HepG2 (cell line): ENCODE measurements around the gene ADAMTS13. TPM values are rescaled to one million over a fixed set of nuclear protein-coding genes. Genes with fewer than 3 reads are reported as not detected.

Source experiments
- ATF1 ChIP-seq: IDR thresholded peaks from 2 replicates; pipeline ENCODE4 v1.6.1; 2016; ENCODE audit warnings: mild to moderate bottlenecking, control low read depth
- CBFB ChIP-seq: sonication (generic); formaldehyde crosslinking; IDR thresholded peaks from 2 replicates; pipeline ENCODE4 v1.4.0; 2020; ENCODE audit warnings: missing genetic modification reagents
- CREB3 ChIP-seq: sonication (generic); formaldehyde crosslinking; IDR thresholded peaks from 2 replicates; pipeline ENCODE4 v1.5.0; 2020; ENCODE audit warnings: missing genetic modification reagents
- EZH2 ChIP-seq: conservative IDR thresholded peaks from 2 replicates; pipeline ENCODE4 v1.6.1; 2012; ENCODE audit warnings: mild to moderate bottlenecking, low read depth, low read length, moderate library complexity
- HCFC1 ChIP-seq: fragments of 150-350 bp; IDR thresholded peaks from 2 replicates; pipeline ENCODE4 v1.6.1; 2014; ENCODE audit warnings: low read depth, low read length
- HNF4A ChIP-seq: sonication (generic); formaldehyde crosslinking; IDR thresholded peaks from 2 replicates; pipeline ENCODE4 v1.4.0; 2020; ENCODE audit warnings: missing genetic modification reagents
- HNRNPLL ChIP-seq: fragments of 200-400 bp; formaldehyde crosslinking; IDR thresholded peaks from 2 replicates; pipeline ENCODE4 v1.6.1; 2017; ENCODE audit warnings: mild to moderate bottlenecking, low read depth, low read length; ENCODE audit not compliant: poor library complexity, severe bottlenecking
- IRF9 ChIP-seq: sonication (generic); formaldehyde crosslinking; IDR thresholded peaks from 2 replicates; pipeline ENCODE4 v1.8.0; 2022; ENCODE audit warnings: missing genetic modification reagents, mild to moderate bottlenecking, borderline replicate concordance
- KDM2A ChIP-seq: sonication (generic); formaldehyde crosslinking; IDR thresholded peaks from 2 replicates; pipeline ENCODE4 v1.4.0; 2020; ENCODE audit warnings: low read depth, missing genetic modification reagents, borderline replicate concordance
- KLF6 ChIP-seq: IDR thresholded peaks from 2 replicates; pipeline ENCODE4 v1.8.0; 2016; ENCODE audit warnings: missing biosample characterization, missing genetic modification reagents
- NAIF1 ChIP-seq: sonication (generic); formaldehyde crosslinking; IDR thresholded peaks from 2 replicates; pipeline ENCODE4 v1.5.0; 2020; ENCODE audit warnings: mild to moderate bottlenecking, missing genetic modification reagents, borderline replicate concordance
- SOX13 ChIP-seq, 3 experiments: fragments of 450-650 bp in 1 of 3; sonication (generic) in 1 of 3; formaldehyde crosslinking in 1 of 3; IDR thresholded peaks in 2 of 3; conservative IDR thresholded peaks in 1 of 3; 2 replicates each; pipeline versions ENCODE4 v1.5.0 to v1.6.1; 2016 to 2020; ENCODE audit warnings: antibody characterized with exemption in 1 of 3, mild to moderate bottlenecking in 1 of 3, missing compliant biosample characterization in 1 of 3, missing genetic modification reagents in 1 of 3, moderate library complexity in 1 of 3
- ZNF432 ChIP-seq: sonication (generic); formaldehyde crosslinking; IDR thresholded peaks from 2 replicates; pipeline ENCODE4 v1.5.0; 2020; ENCODE audit warnings: missing genetic modification reagents, mild to moderate bottlenecking, borderline replicate concordance
- ZNF501 ChIP-seq: sonication (generic); formaldehyde crosslinking; IDR thresholded peaks from 2 replicates; pipeline ENCODE4 v1.5.1; 2020; ENCODE audit warnings: mild to moderate bottlenecking, moderate library complexity, missing genetic modification reagents
- ZNF512 ChIP-seq: sonication (generic); formaldehyde crosslinking; IDR thresholded peaks from 2 replicates; pipeline ENCODE4 v1.4.0; 2020; ENCODE audit warnings: mild to moderate bottlenecking, missing genetic modification reagents
- ZNF7 ChIP-seq: IDR thresholded peaks from 2 replicates; pipeline ENCODE4 v1.6.1; 2016; ENCODE audit warnings: missing biosample characterization, missing genetic modification reagents
- polyA plus RNA-seq, 8 experiments: library from polyadenylated mRNA; depleted of rRNA in 3 of 8; stranded (reverse) in 7 of 8; unstranded in 1 of 8; fragments of >200 nt; fragmentation: Illumina TruSeq in 4 of 8; extraction: Trizol in 4 of 8; gene quantifications; 2 replicates each; pipeline versions ENCODE4 v1.2.1 to v1.2.3, GENCODE V29; 2011 to 2016; ENCODE audit warnings: low read depth in 4 of 8, missing spikeins in 1 of 8, mixed read lengths in 1 of 8; ENCODE audit not compliant: insufficient read depth in 1 of 8
- total RNA-seq, 5 experiments: library from RNA; depleted of rRNA; stranded (reverse); fragments of >200 nt; fragmentation: Illumina TruSeq; extraction: Trizol; gene quantifications; 2 replicates each; pipeline ENCODE4 v1.2.3, GENCODE V29; 2016; ENCODE audit warnings: low read depth in 1 of 5
- TF ChIP-seq, protein P1 (sequence below), 2 experiments: fragments of 450-650 bp in 1 of 2; sonication (generic) in 1 of 2; formaldehyde crosslinking; IDR thresholded peaks; 2 replicates each; pipeline versions ENCODE4 v1.5.0 to v1.8.0; 2020 to 2022; ENCODE audit warnings: mild to moderate bottlenecking in 1 of 2, missing genetic modification reagents in 1 of 2
- TF ChIP-seq, protein P2 (sequence below): sonication (generic); formaldehyde crosslinking; IDR thresholded peaks from 2 replicates; pipeline ENCODE4 v1.4.0; 2020; ENCODE audit warnings: missing genetic modification reagents
- TF ChIP-seq, protein P3 (sequence below): sonication (generic); formaldehyde crosslinking; conservative IDR thresholded peaks from 2 replicates; pipeline ENCODE4 v1.5.0; 2020; ENCODE audit warnings: missing genetic modification reagents
- TF ChIP-seq, protein P4 (sequence below): sonication (generic); formaldehyde crosslinking; IDR thresholded peaks from 2 replicates; pipeline ENCODE4 v1.5.0; 2020; ENCODE audit warnings: missing genetic modification reagents, mild to moderate bottlenecking, borderline replicate concordance

ADAMTS13 gene
- total and polyA plus RNA-seq, 2 of the 13 experiments (the other 11 are each of a cell fraction or from before 2014, with no cell fraction given) = 0.91 to 4.5 TPM

- TF ChIP-seq HNRNPLL = no peak
- no peak for TF ChIP-seq CBFB (CRISPR knock-in tag)
- no peak for TF ChIP-seq CREB3 (CRISPR knock-in tag)
- no peak for TF ChIP-seq KLF6
- no peak for TF ChIP-seq SOX13 (IDR thresholded peaks at IDR 0.05)
- peak in 1 of 2 experiments; percentile 32; a peak in 1 of 4 replicates for TF ChIP-seq SOX13 (CRISPR knock-in tag; conservative IDR thresholded peaks at IDR 0.05 in 1 of 2, IDR thresholded peaks at IDR 0.05 in 1 of 2)
- TF ChIP-seq IRF9 = no peak
- TF ChIP-seq, protein P1, sequence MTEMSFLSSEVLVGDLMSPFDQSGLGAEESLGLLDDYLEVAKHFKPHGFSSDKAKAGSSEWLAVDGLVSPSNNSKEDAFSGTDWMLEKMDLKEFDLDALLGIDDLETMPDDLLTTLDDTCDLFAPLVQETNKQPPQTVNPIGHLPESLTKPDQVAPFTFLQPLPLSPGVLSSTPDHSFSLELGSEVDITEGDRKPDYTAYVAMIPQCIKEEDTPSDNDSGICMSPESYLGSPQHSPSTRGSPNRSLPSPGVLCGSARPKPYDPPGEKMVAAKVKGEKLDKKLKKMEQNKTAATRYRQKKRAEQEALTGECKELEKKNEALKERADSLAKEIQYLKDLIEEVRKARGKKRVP (CRISPR knock-in tag; IDR thresholded peaks at IDR 0.05) = no peak
- TF ChIP-seq ZNF512 (CRISPR knock-in tag) = no peak
- TF ChIP-seq, protein P2, sequence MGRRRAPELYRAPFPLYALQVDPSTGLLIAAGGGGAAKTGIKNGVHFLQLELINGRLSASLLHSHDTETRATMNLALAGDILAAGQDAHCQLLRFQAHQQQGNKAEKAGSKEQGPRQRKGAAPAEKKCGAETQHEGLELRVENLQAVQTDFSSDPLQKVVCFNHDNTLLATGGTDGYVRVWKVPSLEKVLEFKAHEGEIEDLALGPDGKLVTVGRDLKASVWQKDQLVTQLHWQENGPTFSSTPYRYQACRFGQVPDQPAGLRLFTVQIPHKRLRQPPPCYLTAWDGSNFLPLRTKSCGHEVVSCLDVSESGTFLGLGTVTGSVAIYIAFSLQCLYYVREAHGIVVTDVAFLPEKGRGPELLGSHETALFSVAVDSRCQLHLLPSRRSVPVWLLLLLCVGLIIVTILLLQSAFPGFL (CRISPR knock-in tag) = no peak
- TF ChIP-seq NAIF1 = no peak
- peak; percentile 75; the same call in 1 of the 2 replicates for TF ChIP-seq KDM2A
- no peak for TF ChIP-seq ATF1 (CRISPR knock-in tag)
- TF ChIP-seq, protein P3, sequence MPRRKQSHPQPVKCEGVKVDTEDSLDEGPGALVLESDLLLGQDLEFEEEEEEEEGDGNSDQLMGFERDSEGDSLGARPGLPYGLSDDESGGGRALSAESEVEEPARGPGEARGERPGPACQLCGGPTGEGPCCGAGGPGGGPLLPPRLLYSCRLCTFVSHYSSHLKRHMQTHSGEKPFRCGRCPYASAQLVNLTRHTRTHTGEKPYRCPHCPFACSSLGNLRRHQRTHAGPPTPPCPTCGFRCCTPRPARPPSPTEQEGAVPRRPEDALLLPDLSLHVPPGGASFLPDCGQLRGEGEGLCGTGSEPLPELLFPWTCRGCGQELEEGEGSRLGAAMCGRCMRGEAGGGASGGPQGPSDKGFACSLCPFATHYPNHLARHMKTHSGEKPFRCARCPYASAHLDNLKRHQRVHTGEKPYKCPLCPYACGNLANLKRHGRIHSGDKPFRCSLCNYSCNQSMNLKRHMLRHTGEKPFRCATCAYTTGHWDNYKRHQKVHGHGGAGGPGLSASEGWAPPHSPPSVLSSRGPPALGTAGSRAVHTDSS = no peak
- TF ChIP-seq ZNF432 = no peak
- peak; percentile 35; the same call in 1 of the 2 replicates for TF ChIP-seq HNF4A
- TF ChIP-seq EZH2 = no peak
- TF ChIP-seq HCFC1 = no peak
- TF ChIP-seq, protein P4, sequence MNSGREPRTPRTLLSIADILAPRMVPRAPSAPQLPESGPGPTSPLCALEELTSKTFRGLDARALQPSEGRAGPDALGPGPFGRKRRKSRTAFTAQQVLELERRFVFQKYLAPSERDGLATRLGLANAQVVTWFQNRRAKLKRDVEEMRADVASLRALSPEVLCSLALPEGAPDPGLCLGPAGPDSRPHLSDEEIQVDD (CRISPR knock-in tag) = no peak
- TF ChIP-seq ZNF501 = 0 out of 2 replicates have a peak, but pooled peaks have one; percentile 26
- no peak for TF ChIP-seq ZNF7 (CRISPR knock-in tag)
These were observed 27.4 kb upstream of the ADAMTS13 start (continued) for GRCh38 chr9:133394687-133395271.
